GM18507 (cell line): ENCODE measurements around the gene IQSEC1.

Experiments used
- DNase-seq: peaks from one replicate; pipeline ENCODE4 v3.0.0; 2011; ENCODE audit warnings: low read depth; ENCODE audit not compliant: insufficient read length; ENCODE audit errors: extremely low spot score
- FAIRE-seq: peaks from 2 replicates; lab custom pipeline; 2011; peaks lifted over from hg19 to GRCh38; lab: Jason Lieb, UNC

The IQSEC1 gene

DNA sequence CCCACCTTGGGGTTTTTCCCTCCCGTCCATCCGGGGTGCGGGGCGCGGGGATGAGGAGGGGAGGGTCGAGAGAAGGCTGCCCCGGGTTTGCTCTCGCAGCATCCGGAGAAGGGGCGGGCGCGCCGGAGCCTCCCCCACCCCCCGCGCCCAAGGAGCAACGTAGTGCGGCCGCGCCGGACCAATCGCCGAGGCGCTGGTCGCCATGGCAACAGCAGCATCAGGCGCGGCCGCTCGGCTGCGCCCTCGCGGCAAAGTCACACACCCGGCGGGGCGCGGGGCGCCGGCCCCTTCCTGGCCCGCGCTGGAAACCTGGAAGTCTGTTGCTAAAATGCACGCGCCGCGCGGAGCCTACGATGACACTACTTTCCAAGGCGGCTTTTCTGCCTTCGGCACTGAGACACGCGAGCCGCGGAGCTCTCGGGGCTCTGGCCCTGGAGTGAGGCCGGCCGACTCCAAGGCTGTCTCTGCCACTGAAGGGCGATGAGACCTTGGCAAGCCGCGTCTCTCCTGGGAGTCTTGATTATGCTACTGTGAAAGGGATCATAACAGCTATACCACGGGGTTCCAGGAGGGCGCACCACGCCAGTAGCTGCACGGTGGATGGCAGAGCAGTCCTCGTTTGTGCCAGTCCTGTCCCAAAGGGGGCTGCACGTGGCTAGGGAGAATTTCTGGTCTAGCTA lies at the start of gene IQSEC1:
Gene IQSEC1 (minus strand): TSS at position 104 of the 680 bp plus-strand sequence. CDS start 415 bp downstream, outside the sequence.
- peak; percentile 78 for DNase-seq
- peak; percentile 66 for FAIRE-seq

DNA sequence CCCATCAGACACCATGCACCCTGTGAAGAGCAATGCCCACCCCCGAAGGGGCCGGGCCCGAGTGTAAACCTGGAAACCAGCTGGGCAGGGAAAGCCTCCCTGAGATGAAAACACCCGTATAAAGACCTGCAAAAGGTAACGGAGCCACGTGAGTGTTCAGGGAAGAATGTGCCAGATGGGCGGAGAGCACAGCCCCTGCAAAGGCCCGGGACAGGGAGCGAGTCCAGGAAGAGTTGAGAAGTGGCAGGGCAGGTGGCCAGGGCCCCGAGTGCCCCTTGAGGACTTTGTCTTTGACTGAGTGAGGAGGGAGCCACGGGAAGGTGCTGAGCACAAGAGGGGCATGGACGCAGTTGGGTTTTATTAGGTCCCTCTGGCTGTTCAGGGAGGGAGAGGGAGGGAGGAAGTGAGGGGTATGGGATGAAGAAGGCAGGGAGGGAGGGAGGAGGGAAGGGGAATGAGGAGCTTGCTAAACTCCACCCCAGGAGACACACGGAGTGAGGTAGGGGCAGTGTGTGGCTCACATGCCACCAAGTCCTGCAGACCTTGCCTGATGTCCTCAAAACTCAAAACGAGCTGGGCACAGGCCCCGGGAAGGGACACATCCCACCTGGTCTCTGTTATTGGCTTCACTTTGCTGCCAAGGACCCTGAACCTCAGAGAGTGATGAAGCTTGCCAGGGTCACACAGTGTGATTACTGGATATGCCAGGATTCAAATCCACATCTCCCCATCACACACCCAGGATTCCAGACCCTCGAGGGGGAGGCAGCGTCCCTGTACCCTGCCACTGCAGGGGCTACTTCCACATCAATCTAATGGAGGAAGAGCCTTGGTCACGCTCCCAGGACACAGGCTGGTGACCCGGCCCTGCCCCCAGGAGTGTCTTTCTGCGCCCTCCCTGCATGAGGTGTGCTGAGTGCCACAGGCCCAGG lies 49.1 kb upstream of the IQSEC1 start:
- FAIRE-seq = no peak

DNA sequence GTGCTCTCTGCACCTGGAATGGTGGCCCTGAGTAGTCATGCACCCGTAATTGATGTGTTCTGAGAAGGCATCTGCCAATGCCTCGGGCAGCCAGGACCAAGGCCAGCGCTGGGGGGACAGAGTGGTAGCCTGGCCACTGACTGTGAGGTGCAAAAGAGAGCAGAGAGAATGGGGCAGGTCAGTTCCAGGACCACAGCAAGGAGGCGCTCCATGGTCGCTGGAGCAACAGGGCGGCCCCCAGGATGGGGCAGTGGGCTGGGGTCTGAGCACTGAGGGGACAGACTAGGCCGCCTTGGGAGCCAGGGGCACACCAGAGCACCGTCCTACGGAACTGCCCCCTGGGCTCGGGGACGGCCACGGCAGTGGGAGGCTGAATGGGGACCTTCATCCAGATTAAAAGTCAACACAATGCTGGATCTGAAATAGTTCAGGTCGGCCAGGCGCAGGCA lies 48.3 kb upstream of the IQSEC1 start:
- DNase-seq (no peak), FAIRE-seq (no peak)

More for the DNA sequence above, 49.1 kb upstream of the IQSEC1 start:
- no peak for DNase-seq

DNA sequence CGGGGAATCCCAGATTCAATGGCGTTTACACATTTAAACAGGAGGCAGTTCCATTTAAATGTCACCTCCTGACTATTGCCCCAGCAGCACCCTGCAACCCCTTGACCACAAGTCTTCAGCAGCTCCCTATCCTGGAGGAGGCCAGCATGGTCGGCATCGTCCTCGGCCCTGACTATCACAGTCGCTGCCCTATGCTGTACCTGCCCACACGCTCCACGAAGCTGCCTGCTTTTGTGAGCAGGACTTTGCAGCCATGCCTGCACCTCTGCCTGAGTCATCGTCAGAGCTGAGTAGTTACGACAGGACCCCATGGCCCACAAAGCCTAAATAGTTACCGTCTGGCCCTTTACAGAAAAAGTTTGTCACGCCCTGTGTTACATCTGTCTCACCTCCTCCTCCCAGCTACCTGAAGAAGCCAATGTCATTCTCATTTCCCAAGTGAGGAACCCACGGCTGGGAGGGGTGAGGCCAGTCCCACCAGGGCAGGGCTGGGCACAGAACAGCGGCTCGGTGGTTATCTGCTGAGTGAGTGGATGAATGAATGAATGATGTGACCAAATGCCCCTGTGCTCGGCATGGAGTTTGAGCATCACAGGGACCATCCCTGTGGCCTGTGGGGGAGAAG lies 47.8 kb upstream of the IQSEC1 start:
- DNase-seq (no peak), FAIRE-seq (no peak)

- DNase-seq (no peak), FAIRE-seq (no peak)
Observed at GRCh38 chr3:13120289-13120927, 47.2 kb upstream of the IQSEC1 start.

GRCh38 chr3:13119471-13120220 lies 46.4 kb upstream of the IQSEC1 start:
- FAIRE-seq (no peak), DNase-seq (no peak)

- no peak for FAIRE-seq
Observed at GRCh38 chr3:13116426-13116825, 43.2 kb upstream of the IQSEC1 start.

GRCh38 chr3:13115991-13116390 lies 42.8 kb upstream of the IQSEC1 start:
- DNase-seq = no peak
- FAIRE-seq = no peak

More at GRCh38 chr3:13116426-13116825, 43.2 kb upstream of the IQSEC1 start:
- DNase-seq = no peak

GRCh38 chr3:13115576-13115910 lies 42.3 kb upstream of the IQSEC1 start:
- no peak for FAIRE-seq
- DNase-seq = no peak

DNA sequence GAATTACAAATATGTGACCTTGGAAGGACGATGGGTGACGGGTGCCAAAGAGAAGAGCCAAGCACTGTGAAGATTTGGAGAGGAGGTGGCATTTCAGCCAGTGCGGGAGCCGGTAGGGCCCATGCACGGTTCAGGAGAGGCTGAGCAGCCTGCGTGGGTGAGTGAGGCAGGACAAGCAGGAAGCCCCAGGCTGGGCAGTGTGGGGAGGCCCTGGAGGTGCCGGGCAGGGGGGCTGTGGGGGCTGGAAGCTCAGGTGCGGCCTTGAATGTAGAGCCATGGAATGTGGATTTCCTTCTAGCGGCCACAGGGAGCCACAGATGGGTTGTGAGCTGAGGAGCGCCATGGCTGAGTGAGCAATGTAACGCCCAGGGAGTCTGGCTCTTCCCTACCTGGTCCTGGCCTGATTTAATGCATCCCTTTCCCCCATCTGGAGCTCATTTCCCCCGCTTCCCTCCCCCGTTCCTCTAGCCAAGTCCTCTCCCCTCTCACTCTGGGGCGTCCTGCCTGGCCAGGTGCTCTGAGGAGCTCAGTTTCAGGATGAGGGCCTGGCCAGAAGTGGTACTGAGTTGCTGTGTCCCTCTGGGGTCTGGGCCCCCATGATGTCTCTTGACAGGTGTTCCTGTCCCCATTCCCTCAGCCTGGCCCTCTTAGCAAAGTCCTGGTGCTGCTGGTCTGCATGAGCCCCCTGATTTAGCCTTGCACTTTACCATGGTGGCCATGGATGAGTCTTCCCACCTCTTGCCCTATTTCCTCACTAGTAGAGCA lies 41.8 kb upstream of the IQSEC1 start:
- DNase-seq (no peak), FAIRE-seq (no peak)

DNA sequence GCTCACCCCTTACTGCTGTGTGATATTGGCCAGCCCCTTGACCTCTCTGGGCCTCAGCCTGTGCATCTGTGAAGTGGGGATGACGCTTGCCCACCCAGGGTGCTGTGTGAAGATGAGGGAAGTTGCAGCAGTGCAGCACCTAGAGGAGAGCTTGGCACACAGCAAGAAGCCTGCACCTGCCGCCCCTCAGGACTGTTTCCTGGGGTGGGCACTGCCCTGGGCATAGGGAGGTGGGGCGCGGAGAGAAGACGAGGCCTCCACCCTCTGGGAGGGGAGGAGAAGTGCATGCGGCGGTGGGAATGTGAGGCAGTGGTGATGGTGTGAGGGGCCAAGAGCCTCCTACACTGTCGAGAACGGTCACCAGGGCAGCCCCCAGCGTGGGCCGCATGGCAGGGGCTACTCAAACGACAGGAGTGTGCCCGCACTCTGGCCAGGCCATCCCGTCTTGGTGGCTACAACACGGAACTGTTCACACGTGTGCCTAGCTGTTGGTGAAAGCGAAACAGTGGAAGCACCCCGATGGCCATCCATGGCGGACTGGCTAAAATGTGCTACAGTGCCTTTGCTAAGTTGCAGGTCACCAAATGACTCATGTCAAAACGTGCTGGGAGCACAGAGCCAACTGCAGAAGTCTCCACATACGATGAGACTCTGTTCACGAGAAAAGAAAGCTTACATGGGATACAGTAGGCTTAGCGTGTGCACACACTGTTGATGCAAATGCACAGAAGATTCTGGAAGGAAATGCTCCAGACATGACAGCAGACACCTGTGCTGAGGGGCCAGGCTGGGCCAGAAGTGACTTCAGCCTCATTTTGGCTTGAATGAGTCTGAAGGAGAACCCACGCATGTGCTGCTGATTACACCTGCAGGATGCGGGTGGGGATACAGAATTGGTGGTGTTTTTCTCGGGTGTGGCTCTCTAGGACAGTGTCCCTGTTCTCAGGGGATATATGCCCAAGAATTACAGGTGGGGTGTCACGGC lies 40.4 kb upstream of the IQSEC1 start:
- DNase-seq (no peak), FAIRE-seq (no peak)

- FAIRE-seq (no peak), DNase-seq (no peak)
Observed at GRCh38 chr3:13112521-13113345, 39.5 kb upstream of the IQSEC1 start.

- FAIRE-seq = no peak
- DNase-seq = no peak
Observed at GRCh38 chr3:13111873-13112520, 38.8 kb upstream of the IQSEC1 start.

- DNase-seq (no peak), FAIRE-seq (no peak)
Observed at GRCh38 chr3:13111173-13111872, 38.1 kb upstream of the IQSEC1 start.

DNA sequence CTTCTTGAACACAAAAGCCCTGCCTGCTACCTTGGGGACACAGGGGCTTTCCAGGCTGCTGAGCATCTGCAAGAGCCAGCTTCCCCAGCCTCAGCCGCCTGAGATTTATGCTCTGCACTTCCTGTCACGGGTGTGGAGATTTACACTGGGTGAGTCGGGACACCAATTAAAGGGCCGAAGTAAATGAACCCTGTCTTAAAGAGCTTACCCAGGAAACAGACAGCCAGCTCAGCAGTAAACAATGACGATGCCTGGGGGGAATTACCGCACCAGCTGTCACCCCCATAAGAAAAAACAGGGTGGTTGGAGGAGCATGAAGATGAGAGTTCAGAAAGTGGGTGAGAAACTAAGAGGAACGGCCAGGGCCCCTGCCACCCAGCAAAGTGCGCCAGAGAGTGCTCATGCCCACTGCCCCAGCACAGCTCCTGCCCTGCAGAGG lies 37.5 kb upstream of the IQSEC1 start:
- DNase-seq (peak; percentile 35), FAIRE-seq (peak; percentile 87)
